ENCODE measurements around the gene RUNX2. TPM values are rescaled to one million over a fixed set of nuclear protein-coding genes. Genes with fewer than 3 reads are reported as not detected.
"Not testable (repeated sequence)": the region's sequence is repeated elsewhere in the genome, so short reads cannot be mapped to it uniquely, and the experiment has no call there.

Gene RUNX2
- 23.4 TPM for polyA plus RNA-seq (2013, experiment 1 of 2; ENCODE audit: insufficient read length)
- polyA plus RNA-seq (2013, experiment 2 of 2; ENCODE audit: insufficient read length): 22.1 TPM

GRCh38 chr6:45327956-45328522 lies at the start of gene RUNX2:
Gene RUNX2 (plus strand): TSS chr6:45328330. CDS start chr6:45328727, 397 bp downstream.
- peak; percentile 94 for DNase-seq

GRCh38 chr6:45278367-45278766 lies 49.8 kb upstream of the RUNX2 start:
- DNase-seq: peak; percentile 1

GRCh38 chr6:45286707-45287106 lies 41.4 kb upstream of the RUNX2 start:
- not testable (repeated sequence) for DNase-seq

GRCh38 chr6:45289751-45290514 lies 38.2 kb upstream of the RUNX2 start:
- no peak for DNase-seq

GRCh38 chr6:45293306-45293705 lies 34.8 kb upstream of the RUNX2 start:
- no peak for DNase-seq

GRCh38 chr6:45294065-45294701 lies 33.9 kb upstream of the RUNX2 start:
- not testable (repeated sequence) for DNase-seq

GRCh38 chr6:45297320-45297719 lies 30.8 kb upstream of the RUNX2 start:
- no peak for DNase-seq

GRCh38 chr6:45299096-45299581 lies 29.0 kb upstream of the RUNX2 start:
- no peak for DNase-seq

- no peak for DNase-seq
Observed at GRCh38 chr6:45300736-45301135, 27.4 kb upstream of the RUNX2 start.

GRCh38 chr6:45301348-45302142 lies 26.6 kb upstream of the RUNX2 start:
- DNase-seq: no peak

GRCh38 chr6:45302832-45303231 lies 25.3 kb upstream of the RUNX2 start:
- no peak for DNase-seq

GRCh38 chr6:45305546-45305945 lies 22.6 kb upstream of the RUNX2 start:
- DNase-seq: peak; percentile 26

- DNase-seq: no peak
Observed at GRCh38 chr6:45310118-45310788, 17.9 kb upstream of the RUNX2 start.

- DNase-seq: no peak
Observed at GRCh38 chr6:45314146-45314545, 14.0 kb upstream of the RUNX2 start.

- DNase-seq: no peak
Observed at GRCh38 chr6:45320349-45320748, 7.8 kb upstream of the RUNX2 start.

GRCh38 chr6:45323656-45324224 lies 4.4 kb upstream of the RUNX2 start:
- DNase-seq: no peak

GRCh38 chr6:45326698-45327417 lies 1.3 kb upstream of the RUNX2 start:
- DNase-seq: no peak

GRCh38 chr6:45328523-45328922 lies 393 bp downstream of the RUNX2 start:
- no peak for DNase-seq

GRCh38 chr6:45344900-45345299 lies 16.8 kb downstream of the RUNX2 start:
- DNase-seq: no peak

- no peak for DNase-seq
Observed at GRCh38 chr6:45350186-45350710, 22.1 kb downstream of the RUNX2 start.

- DNase-seq: no peak
Observed at GRCh38 chr6:45351076-45351475, 22.9 kb downstream of the RUNX2 start.

All from fibroblast of skin of abdomen (primary cell).